Transverse colon (tissue), 4 donors: Measurements from ENCODE around the gene LINGO3.

ENCODE experiments used
- POLR2AphosphoS5 ChIP-seq, 3 donors: sonication (generic); formaldehyde crosslinking; IDR thresholded peaks; one replicate each; pipeline ENCODE4 v1.6.1; 2016; ENCODE audit warnings: antibody characterized with exemption in 3 of 3
- TF ChIP-seq, protein P1 (sequence below), 5 experiments: fragments of 200-600 bp in 3 of 5; fragments of 450-650 bp in 2 of 5; sonication (generic) in 3 of 5; IDR thresholded peaks; 1 replicate in 2 of 5; 2 replicates in 3 of 5; pipeline ENCODE4 v1.5.1; 2016 to 2017; ENCODE audit warnings: antibody characterized with exemption in 5 of 5, inconsistent platforms in 3 of 5, mild to moderate bottlenecking in 2 of 5, moderate library complexity in 1 of 5

DNA sequence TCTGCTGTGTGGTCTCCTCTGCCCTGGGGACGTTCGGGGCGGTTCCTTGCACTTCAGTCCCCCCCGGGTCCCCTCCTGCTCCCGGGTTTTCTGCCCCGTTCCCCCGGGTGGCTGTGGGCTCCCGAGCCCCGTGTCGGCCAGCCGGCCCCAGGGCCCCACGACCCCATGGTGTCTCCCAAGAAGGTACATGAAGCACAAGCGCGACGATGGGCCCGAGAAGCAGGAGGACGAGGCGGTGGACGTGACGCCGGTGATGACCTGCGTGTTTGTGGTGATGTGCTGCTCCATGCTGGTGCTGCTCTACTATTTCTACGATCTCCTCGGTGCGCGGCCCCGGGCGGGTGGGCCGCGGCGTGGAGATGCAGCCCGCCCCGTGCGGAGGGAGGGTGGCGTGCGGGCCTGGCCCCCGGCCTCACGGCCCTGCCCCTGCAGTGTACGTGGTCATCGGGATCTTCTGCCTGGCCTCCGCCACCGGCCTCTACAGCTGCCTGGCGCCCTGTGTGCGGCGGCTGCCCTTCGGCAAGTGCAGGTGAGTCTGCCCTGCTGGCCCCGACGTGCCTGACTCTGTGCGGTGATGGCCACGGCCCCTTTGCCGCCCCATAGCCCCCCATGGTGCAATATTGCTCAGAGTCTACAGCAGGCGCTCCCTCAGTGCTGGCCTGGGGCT lies 31.8 kb upstream of the LINGO3 start:
- TF ChIP-seq, protein P1, sequence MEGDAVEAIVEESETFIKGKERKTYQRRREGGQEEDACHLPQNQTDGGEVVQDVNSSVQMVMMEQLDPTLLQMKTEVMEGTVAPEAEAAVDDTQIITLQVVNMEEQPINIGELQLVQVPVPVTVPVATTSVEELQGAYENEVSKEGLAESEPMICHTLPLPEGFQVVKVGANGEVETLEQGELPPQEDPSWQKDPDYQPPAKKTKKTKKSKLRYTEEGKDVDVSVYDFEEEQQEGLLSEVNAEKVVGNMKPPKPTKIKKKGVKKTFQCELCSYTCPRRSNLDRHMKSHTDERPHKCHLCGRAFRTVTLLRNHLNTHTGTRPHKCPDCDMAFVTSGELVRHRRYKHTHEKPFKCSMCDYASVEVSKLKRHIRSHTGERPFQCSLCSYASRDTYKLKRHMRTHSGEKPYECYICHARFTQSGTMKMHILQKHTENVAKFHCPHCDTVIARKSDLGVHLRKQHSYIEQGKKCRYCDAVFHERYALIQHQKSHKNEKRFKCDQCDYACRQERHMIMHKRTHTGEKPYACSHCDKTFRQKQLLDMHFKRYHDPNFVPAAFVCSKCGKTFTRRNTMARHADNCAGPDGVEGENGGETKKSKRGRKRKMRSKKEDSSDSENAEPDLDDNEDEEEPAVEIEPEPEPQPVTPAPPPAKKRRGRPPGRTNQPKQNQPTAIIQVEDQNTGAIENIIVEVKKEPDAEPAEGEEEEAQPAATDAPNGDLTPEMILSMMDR (IDR thresholded peaks at IDR 0.05), result no peak
- TF ChIP-seq POLR2AphosphoS5 (IDR thresholded peaks at IDR 0.05), result no peak
